T47D (cell line): ENCODE data around the gene DAG1.

ENCODE experiments used
- DNase-seq, 2 experiments: peaks; one replicate each; pipeline versions ENCODE4 v3.0.0 to v3.0.0-alpha.2; 2011 to 2012; ENCODE audit warnings: low read depth in 1 of 2, low spot score in 1 of 2
- JUND ChIP-seq: IDR thresholded peaks from 2 replicates; pipeline ENCODE4 v1.6.1; 2012; ENCODE audit warnings: low read depth
- in situ Hi-C: cut with HindIII; loops from 2 replicates; pipeline ENCODE4 v1.10.0; 2016; ENCODE audit warnings: low sequenced_read_pairs, low pct_unique_long_range_greater_than_20kb

The DAG1 gene

GRCh38 chr3:49460188-49460890 is 9.7 kb upstream of the DAG1 start:
- TF ChIP-seq JUND = no peak
- DNase-seq = no peak
- in situ Hi-C loops = no loop called here

GRCh38 chr3:49460956-49461355 is 9.1 kb upstream of the DAG1 start:
- DNase-seq = no peak
- in situ Hi-C loops = no loop called here
- TF ChIP-seq JUND = no peak

GRCh38 chr3:49461443-49462171 is 8.5 kb upstream of the DAG1 start:
- DNase-seq = peak; percentile 28 to 90
- no peak for TF ChIP-seq JUND
- in situ Hi-C loops = no loop called here

DNA sequence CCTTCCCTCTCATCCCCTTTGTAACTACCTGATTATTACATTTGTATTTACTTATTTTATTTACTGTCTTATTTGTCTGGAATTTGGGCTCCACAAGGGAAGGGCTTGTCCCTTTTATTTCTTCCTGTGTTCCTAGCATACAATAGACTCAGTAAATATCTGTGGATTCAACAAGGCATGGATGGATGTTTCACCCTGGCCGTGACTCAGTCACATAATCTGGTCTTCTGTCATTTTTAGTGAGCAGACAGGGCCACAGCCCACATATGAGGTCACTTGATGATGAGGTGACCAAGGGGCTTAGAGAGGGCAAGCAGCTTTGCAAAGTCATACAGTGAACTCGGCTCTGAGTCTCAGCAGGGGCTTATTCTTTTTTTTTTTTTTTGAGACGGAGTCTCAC is 7.8 kb upstream of the DAG1 start:
- in situ Hi-C loops = no loop called here
- DNase-seq = peak in 1 of 2 experiments; percentile 50
- TF ChIP-seq JUND = no peak

- no peak for DNase-seq
- in situ Hi-C loops = no loop called here
- TF ChIP-seq JUND = no peak
Observed at GRCh38 chr3:49465270-49466034, 4.6 kb upstream of the DAG1 start.

- no peak for TF ChIP-seq JUND
- in situ Hi-C loops = no loop called here
- no peak for DNase-seq
Observed at GRCh38 chr3:49466085-49466484, 4.0 kb upstream of the DAG1 start.

DNA sequence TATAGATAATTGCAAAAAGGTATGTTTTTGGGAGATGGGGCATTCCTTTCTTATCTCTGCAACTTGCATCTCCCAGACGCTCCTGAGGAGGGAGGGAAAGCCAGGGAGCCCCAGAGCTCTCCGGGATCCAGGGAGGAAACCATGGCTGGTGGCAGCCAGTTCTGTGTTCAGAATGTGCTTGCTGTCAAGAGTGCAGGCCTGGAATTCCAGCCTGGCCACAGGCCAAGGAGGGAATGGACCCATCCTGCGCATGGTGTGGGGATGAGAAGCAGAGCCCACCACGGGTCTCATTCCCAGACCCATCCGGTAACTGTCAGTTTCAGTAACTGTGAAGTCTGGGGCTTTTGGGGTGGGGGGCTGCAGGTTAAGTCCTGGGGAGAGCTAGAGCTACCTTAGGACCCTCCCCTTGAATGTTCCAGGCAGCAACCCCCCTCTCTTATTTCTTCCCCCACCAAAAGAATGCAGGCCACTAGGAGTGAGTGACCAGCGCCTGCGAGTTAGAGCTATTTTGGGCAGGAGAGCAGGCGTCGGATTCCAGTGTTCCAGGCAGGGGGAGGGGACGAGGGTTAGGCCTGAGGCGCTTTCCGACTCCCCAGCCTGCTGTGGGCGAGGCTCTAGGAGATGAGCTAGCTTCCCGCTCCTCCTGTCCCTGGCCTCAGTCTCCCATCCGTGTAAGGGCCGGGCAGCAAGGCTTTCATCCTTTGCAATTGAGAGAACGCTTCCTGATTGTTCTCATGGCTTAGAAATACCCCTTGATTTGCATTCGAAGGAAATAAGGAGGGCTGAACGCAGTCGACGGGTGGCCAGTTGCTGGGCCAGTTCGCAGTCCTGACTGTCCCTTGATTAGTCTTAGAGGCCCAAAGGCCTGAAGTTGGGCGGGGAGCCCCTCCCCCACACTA is 781 bp upstream of the DAG1 start:
- in situ Hi-C loops = no loop called here
- peak; percentile 26 to 91 for DNase-seq
- TF ChIP-seq JUND = no peak

GRCh38 chr3:49470714-49471420 is 800 bp downstream of the DAG1 start:
- no peak for TF ChIP-seq JUND
- in situ Hi-C loops = no loop called here
- no peak for DNase-seq

GRCh38 chr3:49471856-49472495 is 1.9 kb downstream of the DAG1 start:
- no peak for DNase-seq
- in situ Hi-C loops = no loop called here
- no peak for TF ChIP-seq JUND

- DNase-seq = no peak
- in situ Hi-C loops = no loop called here
- no peak for TF ChIP-seq JUND
Observed at GRCh38 chr3:49476563-49476962, 6.5 kb downstream of the DAG1 start.

DNA sequence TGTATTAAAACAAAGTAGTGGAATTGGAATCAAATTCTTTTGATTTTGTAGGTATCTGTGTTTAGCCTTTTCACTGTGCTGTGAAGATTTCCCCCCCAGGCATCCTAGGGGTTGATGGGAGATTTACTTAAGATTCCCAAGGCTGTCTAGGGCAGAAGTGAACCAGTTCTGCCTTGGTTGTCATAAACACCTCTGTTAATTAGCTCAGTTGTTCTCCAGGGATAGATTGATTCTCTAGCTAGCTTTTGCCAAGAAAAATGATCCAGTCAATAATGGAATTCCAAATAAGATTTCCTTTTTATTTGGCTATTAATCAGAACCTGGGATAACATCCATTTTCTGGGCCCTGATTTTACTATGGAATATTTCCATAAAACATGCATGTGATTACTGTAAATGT is 12.7 kb downstream of the DAG1 start:
- in situ Hi-C loops = no loop called here
- no peak for DNase-seq
- TF ChIP-seq JUND = no peak
